ENCODE results near the gene LRMDA.

Gene LRMDA

DNA sequence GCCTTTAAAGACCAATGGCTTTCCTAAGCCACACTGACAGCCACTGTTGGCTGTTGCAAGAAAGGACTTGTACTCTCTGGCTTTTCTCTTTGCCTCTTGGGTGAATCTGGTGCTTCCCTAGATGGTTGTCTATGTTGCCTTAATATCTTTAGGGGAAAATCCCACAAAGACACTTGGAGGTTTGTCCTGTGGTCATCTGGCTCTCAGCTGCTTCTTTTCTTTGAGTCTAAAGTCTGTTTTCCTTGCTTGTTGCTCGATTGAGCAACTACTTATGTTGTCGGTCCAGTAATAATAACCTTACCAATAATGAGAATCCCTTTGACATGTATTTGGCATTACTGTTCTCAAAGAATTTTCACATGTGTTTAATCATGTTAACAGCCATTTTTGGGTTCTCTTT lies 537.6 kb downstream of the LRMDA start:
- no peak for DNase-seq

DNA sequence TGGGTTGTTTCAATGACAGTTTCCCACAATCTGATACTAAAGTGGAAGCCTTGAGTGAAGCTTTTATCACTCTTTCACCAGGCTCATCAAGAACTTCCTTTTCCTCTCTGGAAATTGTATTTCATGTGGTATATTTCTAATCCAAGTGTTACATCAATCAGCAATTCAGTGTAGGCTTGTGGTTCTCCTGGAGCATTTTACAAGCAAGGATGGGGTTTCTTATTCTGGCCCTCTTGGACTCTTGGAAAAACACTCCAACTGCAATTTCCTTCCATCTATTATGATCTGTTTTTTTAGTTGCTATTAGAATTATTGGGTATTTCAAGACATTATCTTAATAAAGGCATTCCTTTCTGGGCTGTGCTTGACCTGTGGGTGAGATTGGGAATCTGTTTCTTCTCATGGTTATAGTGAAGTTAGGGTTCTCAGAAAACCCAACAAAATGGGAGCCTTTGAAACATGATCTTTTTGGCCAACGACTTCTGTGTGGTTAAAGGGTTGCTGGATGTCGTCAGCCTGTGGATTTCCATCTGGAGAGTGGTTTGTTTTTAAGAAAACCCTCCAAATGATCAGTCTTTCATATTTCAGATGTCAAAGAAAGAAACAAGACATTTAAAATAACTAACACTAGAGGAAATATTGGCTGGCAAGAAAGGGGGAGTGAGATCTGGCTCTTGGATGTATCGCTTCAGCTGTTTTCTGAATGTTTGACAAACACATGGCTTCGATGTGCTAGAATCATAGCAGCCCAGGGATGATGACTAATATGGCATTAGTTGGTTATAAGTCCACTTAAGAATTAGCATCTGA lies 540.2 kb downstream of the LRMDA start:
- DNase-seq, result no peak

DNA sequence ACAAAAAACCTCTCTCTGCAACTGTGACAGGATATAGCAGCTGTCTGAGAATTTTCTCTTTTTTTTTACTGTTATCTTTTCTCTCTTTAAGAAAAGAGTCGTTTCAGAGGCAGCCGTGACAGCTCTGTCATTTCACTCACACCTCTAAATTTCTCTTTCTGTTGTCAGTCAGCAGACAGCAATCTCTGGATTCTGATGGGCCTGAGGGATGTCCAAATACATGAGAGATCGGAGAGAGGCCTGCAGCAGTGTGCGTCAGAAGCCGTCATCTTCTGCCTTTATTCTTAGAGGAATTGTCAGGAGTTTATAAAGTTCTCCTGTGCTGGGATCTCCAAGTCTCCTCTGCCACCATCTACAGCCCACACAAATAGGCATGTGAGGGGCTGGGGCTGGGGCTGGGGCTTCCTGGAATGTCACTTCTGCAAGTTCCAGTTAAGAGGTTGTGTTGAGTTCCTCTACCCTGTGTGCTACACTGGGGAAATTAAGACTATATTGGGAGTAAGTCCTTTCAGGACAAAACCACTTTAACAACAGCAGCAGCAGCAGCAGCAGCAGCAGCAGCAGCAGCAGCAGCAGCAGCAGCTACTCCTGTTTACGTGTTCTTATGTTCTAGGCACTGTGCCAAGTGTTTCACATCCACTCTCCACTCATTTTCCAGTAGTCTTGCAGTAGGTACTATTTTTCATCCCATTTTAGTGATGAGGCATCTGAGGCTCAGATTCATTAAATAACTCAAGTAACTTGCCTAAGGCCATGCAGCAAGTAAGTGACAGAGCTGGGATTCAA lies 541.3 kb downstream of the LRMDA start:
- DNase-seq, result no peak

DNA sequence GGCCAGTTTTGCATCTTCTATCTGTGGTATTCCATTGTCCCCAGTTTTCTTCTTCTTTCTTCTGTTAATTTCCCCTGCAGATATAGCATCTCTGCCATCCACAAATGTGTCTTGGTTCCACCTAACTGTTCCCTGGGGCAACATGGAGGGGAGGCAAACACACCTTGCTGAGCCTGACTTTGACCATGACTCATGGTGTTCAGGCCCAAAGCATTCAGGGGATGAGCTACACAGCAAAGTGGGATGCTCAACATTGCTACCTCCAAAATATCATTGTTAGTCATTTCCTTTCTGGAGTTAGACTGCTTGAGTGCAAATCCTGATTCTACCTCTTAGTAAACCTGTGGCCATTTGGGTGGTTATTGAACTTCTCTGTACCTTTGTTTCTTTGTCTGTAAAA lies 542.7 kb downstream of the LRMDA start:
- DNase-seq, result no peak

DNA sequence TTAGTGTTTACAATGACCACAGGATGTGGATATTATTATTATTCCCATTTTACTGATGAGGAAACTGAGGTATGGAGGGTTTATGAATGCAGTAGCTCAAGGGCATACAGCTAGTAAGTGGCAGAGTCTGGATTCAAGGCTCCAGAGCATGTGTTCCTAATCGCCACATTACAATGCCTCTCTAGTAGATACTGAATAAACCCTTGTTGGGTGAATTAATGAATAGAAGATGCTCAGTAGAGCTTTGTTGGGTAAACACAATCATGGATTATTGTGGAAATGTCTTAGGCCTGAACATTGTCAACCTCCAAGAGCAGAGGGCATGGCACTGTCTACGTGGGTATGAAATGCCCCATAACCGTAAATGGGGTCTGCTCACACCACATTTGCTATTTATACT lies 545.3 kb downstream of the LRMDA start:
- DNase-seq, result no peak

DNA sequence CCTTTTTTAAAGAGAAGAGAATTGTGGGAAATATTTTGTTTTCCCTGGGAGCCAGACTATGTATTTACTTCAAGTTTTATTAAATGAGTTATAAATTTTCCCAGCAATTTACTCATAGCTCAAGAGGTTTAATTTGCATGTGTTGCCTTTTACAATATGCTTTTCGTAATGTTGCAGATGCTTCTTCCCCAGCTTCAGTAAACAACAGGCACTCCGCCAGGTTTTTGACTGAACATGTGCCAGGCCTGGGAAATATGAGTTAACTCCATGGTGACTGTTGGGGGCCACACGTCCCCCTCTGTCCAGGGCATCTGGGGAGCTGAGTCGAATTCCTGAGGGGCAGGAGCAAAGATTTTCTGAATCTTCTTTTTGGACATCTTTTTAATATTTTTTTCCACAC lies 545.7 kb downstream of the LRMDA start:
- no peak for DNase-seq

DNA sequence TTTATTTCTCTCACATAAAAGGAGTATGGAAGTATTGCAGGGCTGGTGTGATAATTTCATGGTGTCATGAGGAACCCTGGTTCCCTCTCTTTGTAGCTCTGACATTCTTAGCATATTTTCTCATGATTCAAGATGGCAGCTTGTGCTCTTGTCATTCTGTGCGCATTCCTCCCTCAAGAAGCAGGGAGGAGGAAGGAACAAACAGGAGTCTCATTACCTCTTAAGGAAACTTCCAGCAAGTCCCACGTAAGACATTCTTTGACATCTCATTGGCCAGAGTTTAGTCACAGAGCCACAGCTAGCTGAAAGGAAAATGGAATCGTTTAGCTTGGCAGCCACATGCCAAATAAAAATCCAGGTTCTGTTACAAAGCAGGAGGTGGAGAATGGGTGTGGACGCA lies 546.8 kb downstream of the LRMDA start:
- no peak for DNase-seq

DNA sequence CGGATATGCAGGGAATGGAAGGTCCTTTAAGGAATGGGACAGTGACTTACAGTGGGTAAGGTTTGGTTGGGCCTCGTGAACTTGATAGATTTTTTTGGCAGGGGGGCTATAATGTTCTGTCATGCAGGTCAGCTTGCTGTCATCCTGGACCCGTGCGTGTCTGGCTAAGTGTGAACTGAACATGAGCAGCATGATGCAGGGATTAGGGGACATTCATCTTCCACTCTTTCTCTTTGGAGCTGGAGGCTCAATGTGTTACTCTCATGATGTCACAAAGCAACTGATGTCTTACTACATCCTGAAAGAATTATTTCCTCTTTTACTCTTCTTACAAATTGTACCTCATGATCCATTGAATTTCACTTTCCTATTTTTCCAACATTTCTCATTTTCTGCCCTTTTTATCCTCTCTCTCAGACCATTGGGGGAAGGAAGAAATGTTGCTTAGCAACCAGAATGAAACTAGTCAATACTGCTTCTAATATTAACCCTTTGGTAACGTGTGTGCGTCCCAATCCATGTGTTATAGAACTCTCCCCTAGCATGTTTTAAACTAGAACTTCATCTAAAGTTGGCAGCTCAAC lies 549.1 kb downstream of the LRMDA start:
- peak; percentile 54 for DNase-seq

DNA sequence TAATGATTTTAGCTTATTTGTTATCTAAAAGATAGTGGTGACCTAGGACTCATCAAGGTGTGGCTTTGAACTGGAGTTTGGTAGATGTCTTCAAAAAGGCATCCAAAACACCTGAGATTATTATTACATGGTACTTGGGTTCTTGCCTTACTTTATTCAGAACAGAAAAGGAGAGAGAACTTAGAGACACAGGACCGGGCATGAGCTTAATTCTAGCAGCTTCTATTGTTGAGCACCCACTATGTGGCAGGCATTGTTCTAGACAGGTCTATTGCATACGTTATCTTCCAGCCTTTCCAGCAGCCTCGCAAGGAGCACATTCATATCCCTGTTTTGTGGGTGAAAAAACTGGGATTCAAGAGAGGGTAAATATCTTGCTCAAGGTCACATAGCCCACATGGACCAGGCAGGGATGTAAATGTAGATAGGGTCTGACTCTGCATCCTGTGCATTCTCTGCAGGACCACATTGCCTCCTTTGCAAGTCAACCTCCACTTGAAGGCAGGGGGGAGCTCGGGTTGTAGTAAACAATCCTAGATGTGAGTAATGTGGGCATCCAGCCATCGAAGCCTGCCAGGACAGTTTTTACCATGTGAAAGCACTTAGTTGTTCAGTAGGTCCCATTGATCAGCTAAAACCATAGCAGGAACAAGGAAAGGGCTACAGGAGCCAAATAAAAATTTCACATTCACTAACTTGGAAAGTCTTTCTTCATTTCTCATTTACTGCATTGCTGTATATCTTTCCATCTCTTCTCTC lies 551.4 kb downstream of the LRMDA start:
- DNase-seq, result no peak

DNA sequence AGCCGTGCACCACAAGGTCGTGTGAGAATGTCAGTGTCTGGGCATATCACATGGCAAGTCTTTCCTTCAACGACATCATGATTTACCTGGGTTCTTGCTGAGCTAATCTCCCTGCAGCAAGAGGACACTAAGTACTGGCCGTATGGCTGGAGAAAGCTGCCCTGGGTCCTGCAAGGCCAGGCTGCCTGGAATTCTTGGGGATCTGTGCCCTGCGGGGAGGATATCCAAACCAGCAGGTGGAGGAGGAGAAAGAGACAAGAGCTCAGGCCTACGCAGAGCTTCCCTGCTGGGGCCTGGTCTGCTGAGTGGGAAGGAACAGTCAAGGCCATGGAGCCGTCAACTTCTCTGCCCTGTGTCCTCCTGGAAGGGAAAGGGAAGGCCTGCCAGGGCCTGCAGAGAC lies 552.6 kb downstream of the LRMDA start:
- DNase-seq, result no peak

DNA sequence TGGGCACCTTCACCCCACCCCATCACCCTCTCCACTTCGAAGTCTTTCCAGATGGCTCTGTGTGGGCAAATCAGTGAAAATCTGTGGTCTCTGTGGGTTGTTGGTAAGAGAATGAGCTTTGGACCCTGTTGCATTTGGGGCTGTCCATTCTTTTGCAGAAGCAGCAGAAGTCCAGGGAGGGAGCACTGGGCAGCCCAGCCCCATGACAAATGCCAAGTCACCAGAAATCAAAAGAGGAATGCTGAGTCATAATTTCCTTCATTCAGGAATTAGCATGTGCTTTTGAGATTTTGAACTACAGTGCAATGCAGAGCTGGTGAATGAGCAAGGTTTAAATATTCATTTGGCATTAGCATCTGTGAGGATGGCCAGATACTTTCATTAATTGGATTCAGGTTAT lies 556.2 kb downstream of the LRMDA start:
- DNase-seq, result peak; percentile 14

DNA sequence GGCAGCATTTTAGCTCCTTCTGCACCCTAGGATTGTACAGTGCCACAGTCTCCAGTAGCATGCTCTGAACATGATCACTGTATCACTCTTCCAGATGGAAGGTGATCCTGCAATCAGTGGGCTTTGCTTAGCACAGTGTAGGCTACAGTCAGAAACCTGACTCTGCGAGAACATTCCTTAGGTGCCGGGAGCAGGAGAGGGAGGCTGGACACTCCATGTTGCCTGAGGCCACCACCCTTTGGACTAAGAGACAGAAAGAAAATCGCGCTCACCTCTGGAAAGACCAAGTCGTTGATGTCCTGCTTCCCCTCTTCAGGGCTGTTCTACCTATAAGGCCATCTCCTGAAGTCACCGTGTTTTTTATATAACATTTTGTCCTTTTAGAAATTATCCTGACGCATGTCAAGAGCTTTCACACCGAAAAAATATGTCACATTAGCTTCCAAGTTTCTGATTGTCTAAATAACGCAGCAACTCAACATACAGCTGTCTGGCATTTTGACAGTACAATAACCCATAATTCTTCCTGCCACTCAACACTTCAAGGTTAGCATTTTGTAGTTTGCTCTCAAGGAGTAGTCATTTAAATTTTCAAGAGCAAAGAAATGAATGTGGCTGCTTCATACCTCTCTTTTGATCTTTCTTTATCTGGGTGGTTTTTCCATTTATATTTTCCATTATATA lies 563.1 kb downstream of the LRMDA start:
- no peak for DNase-seq

DNA sequence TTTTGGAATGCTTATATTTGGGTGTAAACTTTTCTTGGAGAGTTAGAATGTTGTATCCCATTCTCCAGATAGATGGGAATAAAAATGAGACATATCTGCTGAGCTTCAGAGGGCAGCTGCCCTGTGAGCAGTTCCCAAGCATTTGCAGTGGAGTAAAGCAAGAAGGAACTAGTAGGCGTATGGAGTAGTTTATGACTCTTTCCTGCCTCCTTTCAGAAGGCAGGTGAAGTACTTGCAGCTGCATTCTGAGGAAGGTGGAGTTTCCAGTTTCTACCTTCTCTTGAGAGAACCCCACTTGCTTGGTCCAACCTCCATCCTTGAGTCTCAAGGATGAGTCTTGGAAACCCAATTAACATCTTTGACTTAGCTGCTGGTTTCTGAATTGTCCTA lies 563.6 kb downstream of the LRMDA start:
- no peak for DNase-seq

DNA sequence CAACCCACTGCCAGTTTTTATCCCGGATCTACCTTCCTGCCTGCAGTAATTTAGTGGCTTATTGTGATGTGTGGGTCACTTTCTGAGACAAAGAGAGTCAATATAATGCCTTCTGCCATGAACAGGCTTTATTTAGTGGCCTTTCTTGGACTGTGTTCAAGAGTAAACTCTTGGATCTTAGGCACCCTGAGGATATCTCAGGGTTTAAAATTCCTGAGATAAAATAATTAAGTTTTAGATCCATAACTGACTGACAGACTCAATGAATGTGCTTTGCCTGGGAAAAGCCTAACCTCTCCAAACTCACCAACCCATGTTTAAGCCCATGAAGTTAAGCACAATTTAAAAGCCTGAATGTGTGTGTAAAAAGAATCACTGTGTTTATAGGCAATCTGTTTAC lies 564.3 kb downstream of the LRMDA start:
- DNase-seq, result no peak

DNA sequence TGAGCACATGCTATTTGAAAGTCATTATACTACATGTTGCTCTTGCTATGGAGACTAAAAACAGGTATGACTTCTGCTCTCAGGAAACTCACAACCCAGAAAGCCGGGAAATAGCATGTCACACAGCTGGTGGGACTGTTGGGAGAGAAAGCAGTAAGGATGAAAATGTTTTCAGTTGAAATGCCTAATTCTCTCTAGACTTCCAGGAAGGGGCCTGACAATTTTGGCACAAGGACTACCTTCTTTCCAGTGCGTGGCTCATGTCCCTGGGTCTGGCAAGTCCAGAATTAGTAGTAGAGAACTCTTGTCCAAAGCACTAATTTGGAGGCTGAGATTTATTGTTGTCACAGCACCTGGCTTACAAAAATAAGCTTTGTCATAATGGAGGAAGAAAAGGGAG lies 567.6 kb downstream of the LRMDA start:
- DNase-seq, result no peak

DNA sequence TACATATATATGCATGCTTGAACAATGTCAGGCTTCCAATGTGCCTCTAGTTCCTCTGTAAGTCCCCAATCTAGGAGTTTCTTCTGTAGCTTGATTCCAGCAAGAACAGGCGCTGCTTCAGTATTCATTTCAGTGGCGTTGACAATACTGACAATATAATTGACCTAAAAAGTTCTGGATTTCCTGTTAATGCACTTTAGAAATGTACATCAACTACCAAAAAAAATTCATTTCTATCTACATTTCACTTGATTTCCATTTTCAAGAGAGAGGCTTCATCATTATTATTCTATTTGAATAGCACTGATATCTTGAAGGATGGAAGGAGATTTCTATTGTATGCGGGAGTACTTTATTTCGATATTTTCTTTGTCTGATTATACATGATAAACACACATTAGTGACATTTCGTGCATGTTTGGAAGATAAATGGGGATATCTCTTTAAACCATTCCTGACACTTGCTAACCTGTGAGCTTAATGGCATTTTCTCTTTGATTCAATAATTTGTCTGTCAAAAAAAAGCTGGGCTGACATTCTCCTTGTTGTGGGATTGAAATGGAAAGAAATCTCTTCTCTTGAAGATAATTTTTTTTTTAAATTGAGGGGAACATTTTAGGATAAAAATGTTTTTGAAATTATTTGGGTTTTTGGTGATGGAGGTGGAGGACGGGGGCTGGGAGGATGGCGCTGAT lies 568.2 kb downstream of the LRMDA start:
- DNase-seq, result no peak

DNA sequence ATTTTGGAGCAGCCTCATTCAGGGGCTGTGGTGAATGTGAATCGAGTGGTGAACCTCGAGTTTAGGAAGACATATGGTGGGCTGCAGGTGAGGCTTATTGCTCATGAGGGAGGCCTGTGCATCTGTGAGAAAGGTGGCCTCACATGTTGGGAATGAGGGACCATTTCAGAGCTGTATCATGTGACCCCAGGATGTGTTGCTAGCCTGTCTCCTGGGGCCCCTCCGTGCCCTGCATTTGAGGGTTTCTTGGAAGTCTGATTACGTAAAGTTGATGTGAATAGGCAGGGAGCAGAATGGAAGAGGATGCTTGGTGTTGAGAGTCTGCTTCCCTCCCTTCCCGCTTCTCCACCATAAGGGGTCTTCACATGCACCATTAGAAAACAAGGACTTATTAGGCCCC lies 569.1 kb downstream of the LRMDA start:
- no peak for DNase-seq

DNA sequence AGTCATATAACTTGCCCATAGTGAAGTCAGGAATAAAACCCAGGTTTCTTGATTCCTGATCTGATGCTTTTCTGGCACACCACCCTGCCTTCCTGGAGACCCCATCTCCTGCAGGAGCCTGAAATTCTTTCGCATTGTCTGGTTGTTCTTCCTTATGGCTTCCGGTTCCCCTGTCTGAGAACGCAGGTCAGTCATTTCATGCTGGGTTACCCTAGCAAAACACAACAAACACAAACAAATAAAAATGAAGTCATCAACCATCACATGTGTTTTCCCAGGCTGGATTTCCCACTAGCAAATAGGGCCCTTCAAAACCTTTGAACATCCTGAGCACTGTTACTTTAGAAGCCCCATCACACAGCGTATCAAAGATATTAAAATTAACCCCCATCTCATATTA lies 569.6 kb downstream of the LRMDA start:
- DNase-seq, result no peak

DNA sequence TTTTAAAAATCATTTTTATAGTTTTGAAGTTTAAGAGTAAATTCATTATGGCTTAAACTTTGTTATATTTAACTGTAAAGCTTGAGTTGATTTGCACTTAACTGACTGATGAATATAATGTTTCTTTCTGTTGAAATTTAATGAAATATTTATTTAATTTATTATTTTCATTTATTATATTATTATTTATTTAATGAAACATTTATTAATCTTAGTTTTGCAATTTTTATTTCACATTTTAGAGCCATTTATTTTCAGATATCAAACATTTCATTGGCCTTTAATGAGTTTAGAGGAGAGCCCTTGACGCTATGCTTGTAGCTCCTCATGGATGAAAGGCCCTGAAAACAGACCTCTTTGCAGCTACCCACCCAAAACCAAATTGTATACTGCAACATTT lies 570.0 kb downstream of the LRMDA start:
- DNase-seq, result no peak

DNA sequence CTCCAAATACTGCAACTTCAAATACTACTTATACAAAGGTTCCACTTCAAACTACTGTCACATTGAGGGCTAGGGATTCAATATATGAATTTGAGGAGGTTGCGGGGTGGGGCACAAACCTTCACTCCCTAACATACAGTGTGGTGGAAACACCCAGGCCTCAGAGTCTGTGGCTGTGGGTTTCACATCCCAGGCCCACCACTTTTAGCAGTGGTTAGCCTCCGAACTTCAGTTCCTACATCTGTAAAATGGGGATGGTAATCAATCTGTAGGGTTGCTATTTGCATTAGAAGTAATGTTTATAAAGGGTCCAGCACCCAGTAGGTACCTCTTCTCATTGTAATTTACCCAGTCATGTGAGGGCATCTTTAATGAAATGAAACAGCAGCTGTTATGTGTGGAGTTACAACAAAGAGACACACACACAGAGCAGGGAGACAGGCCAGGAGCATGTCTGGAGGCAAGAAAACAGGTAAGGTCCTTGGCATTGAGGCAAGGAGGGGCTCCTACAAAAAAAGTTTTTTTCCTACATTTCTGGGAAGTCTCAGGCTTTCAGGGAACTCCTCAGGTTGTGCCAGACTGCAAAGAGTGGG lies 570.9 kb downstream of the LRMDA start:
- no peak for DNase-seq

DNA sequence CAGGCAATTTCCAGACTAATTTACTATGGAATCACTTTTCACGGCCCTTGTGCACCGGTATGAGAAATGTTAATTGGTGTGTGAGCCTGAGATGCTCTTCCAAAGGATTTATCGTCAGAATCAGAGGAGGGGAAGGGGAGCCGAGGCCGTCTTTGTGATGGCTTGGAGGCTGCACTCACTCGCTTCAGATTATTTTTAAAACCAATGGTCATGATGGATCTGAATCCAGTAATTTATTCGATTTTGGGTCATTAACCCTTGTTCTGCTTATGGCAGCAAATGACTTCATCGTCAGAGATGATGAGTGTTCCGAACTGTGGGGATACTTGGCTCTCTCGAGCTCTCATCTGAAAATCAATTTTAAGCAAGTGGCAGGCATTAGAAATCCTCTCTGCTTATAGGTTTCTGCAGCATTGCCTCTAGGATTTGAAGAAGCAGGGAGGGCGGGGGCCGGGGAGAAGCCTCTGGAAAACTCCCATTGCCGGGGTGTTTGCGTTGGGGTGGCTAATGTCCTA lies 576.3 kb downstream of the LRMDA start:
- no peak for DNase-seq

DNA sequence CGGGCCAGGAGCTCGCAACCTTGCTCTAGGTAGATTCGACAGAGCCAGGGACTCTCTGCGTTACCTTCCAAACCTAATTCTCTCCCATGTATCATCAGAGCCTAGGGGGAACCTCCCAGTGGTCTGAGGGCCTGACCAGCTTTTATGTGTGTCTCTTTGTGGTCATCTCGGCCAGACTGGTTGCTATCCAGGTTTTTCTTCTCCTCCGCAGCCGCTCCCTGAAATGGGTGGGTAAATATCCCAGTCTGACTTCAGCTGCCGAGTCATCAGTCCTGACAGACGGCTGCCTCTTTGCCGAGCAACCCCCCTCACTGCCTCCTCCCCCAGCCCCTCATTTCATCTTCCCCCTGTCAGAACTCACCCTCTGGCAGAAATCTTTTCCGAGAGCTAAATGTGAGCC lies 578.1 kb downstream of the LRMDA start:
- DNase-seq, result no peak

Data from suppressor macrophage treated with lipopolysaccharide for 4 hours (primary cell).